ES-I3 (cell line): ENCODE data around the gene DHX16.

Source experiments
- H3K36me3 ChIP-seq: 2 replicates; pipeline ENCODE4 v1.6.1; 2013; ENCODE audit warnings: mild to moderate bottlenecking, low read length, control low read depth, moderate library complexity; ENCODE audit not compliant: insufficient read depth
- H3K4me1 ChIP-seq: 2 replicates; pipeline ENCODE4 v1.6.1; 2013; ENCODE audit warnings: mild to moderate bottlenecking, control low read depth, low read length; ENCODE audit not compliant: insufficient read depth
- H3K9ac ChIP-seq: 2 replicates; pipeline ENCODE4 v1.6.1; 2013; ENCODE audit warnings: low read depth, mild to moderate bottlenecking, low read length, moderate library complexity
- H3K9me3 ChIP-seq: 2 replicates; pipeline ENCODE4 v1.6.1; 2013; ENCODE audit warnings: mild to moderate bottlenecking, low read length, moderate library complexity; ENCODE audit not compliant: control insufficient read depth, insufficient read depth

DHX16 gene

DNA sequence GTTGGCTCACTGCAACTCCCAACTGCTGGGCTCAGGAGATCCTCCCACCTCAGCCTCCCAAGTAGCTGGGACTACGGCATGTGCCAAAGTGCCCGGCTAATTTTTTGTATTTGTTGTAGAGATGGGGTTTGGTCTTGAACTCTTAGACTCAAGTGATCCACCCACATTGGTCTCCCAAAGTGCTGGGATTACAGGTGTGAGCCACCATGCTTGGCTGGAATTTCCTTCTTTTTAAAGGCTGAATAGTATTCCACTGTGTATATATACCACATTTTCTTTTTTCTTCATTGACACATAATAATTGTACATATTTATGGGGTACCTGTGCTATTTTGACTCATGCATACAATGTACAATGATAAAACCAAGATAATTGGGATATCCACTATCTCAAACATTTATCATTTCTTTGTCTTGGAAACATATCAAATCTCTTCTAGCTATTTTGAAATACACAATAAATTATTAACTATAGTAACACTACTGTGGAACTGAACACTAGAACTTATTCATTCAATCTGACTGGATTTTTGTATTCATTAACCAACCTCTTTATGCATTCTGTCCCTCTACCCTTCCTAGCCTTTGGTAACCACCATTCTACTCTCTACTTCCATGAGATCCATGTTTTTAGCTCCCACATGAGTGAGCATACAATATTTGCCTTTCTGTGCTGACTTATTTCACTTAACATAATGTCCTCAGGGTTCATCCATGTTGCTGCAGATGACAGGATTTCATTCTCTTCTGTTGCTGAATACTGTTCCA, 36.5 kb upstream of the DHX16 start:
- Histone ChIP-seq H3K4me1 (no peaks in the 10 kb centered on the region), H3K9me3 (no peaks in the 10 kb centered on the region), H3K9ac (no peak overlapping the region), H3K36me3 (peaks cover 37% of the 10 kb centered on the region)

DNA sequence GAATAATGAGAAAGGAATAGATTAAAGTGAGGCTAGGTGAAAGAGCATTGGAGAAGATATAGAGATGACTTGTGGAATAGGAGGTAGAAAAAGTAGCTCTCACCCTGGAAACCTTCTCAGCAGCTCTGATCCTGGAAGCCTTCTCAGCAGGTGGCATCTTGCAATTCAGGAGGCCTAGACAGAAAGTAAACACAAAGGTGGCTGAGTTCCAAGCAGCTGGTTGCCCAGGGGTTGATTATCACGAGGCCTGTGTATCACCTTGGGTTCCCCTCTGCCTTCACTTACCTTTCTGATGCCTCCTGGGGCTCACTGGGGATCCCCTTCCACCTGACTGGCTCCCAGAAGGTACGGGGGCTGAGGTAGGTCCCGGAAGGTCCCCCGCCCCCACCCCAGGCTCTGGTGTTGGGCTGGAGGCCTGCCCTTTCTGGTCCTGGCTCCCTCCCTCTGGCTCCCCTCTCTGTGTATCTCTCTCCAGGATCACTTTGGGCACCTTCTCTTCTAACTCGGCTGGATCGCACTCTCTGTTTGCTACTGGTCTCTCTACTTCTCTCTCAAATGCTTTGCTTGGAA, 34.6 kb upstream of the DHX16 start:
- H3K4me1 ChIP-seq, result no peaks in the 10 kb centered on the region
- no peak overlapping the region for H3K9ac ChIP-seq
- peaks cover 32% of the 10 kb centered on the region for H3K36me3 ChIP-seq
- H3K9me3 ChIP-seq, result no peaks in the 10 kb centered on the region

DNA sequence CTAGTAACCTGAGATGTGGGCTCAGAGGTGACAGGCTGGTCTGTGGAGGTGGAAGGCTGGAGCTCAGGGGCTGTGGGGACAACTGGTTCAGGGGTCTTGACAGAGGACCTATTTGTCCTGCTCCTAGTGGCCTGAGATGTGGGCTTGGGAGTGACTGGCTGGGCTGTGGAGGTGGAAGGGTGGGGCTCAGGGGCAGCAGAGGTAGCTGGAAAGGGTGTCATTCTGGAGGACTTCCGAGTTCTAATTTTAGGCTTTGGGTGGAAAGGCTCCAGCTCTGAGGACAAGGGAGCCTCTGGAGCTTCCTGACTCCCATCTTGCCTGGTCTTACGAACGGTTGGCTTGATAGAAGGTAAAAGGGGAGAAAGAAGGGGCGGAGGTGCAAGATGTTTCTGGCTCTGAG, 32.8 kb upstream of the DHX16 start:
- peaks cover under 1% of the 10 kb centered on the region; the same call in 1 of the 2 replicates for H3K4me1 ChIP-seq
- peaks cover 17% of the 10 kb centered on the region for H3K36me3 ChIP-seq
- H3K9ac ChIP-seq, result no peak overlapping the region
- no peaks in the 10 kb centered on the region for H3K9me3 ChIP-seq

DNA sequence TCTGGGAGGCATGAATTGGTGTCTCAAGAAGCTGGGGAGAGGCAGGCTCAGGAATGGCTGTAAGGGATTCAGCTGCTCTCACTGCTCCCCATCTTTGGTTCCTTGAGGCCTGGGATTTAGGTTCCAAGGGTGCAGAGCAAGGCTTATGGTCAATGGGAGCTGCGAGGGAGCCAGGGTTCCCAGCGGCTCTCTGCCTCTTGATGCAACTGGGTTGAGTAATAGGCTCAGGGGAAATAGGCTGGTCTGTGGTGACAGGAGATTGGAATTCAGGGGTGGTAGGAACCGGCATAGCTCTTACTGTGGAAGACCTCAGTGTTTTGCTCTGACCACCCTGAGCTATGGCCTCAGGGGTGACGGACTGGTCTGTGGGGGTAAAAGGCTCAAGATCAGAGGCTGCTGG, 31.0 kb upstream of the DHX16 start:
- peaks cover 8% of the 10 kb centered on the region; the same call in 1 of the 2 replicates for H3K4me1 ChIP-seq
- peaks cover 16% of the 10 kb centered on the region for H3K36me3 ChIP-seq
- no peak overlapping the region for H3K9ac ChIP-seq
- H3K9me3 ChIP-seq, result no peaks in the 10 kb centered on the region

DNA sequence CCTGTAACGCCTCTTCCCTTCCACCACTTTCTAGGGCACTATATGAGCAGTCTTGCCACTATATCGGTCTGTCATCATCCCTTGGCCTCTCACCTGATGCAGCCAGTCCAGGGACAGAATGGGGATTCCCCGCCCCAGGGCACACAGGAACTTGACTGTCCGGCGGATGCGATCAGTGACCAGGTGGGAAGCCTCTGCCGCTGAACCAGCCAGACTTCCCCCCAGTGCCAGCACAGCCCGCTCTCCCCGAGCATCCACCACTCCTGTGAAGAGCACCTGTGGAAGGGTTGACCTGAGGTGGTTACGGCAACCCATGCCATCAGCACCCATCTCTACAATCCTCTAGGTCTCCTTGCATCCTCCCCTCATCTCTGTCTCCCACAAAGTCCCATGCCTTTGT, 30.2 kb upstream of the DHX16 start:
- H3K9me3 ChIP-seq, result no peaks in the 10 kb centered on the region
- H3K36me3 ChIP-seq, result peaks cover 17% of the 10 kb centered on the region
- H3K4me1 ChIP-seq, result peaks cover 8% of the 10 kb centered on the region; the same call in 1 of the 2 replicates
- no peak overlapping the region for H3K9ac ChIP-seq

DNA sequence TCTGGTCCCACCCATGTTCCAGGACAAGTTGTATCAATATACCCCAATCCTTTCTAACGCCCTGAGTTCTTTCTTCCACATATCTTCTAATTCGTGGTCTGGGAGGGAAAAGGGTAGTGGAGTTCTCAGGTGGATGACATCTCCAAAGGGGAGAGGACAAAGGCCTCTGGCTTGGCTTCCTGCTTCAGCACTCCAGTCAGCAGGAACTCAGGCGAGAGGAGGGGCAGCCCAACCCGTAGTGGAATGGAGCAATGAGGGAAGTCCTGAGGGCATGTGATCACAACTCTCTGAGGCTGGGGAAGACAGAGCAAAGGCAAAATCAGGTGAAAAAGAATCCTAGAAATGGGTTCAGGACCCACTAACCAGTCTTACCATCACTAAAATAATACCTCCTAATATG, 27.5 kb upstream of the DHX16 start:
- H3K36me3 ChIP-seq, result peaks cover 9% of the 10 kb centered on the region
- peaks cover 8% of the 10 kb centered on the region; the same call in 1 of the 2 replicates for H3K4me1 ChIP-seq
- H3K9me3 ChIP-seq, result no peaks in the 10 kb centered on the region
- no peak overlapping the region for H3K9ac ChIP-seq

DNA sequence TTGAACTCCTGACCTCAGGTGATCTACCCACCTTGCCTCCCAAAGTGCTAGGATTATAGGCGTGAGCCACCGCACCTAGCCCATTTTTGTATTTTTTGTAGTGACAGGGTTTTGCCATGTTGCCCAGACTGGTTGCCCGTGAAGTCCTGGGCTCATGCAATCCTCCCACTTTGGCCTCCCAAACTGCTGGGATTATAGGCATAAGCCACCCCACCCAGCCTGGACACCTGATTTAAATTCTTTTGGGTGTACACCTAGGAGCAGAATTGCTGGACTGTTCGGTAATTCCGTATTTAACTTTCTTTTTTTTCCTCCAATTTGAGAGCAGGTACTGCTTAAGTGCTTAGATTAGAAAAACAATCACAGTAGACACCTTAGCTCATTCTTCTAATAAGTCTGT, 23.6 kb upstream of the DHX16 start:
- Histone ChIP-seq H3K9ac (no peak overlapping the region), H3K9me3 (no peaks in the 10 kb centered on the region), H3K36me3 (peaks cover 3% of the 10 kb centered on the region), H3K4me1 (peaks cover 11% of the 10 kb centered on the region; the same call in 1 of the 2 replicates)

DNA sequence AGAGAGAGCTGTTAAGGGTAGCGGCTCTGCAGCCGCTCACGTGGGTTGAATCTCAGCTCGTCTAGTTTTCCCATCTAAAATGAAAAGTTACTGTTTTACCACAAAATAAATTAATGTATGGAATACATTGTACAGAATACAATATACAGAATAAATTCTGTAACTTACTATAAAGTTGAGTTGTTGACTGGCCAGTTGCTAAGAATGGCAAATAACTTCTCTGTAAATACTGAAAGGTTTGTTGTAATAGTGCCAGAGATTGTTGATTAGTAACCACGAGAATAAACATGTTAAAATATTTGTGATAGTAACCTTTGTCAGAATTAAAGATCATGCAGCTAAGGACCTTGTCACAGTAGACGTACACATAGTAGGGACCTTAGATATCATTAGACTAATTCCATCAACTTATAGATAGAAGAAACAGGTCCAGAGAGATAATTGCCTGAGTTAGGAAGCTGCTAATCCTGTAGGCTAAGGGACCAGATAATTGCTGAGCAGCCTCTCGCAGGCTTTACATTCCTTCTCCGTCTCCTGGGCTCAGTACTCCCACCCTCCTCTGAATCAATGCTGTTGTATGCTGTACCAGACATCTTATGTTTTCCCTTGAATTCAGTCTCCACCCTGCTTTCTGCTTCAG, 18.5 kb upstream of the DHX16 start:
- Histone ChIP-seq H3K9me3 (no peaks in the 10 kb centered on the region), H3K36me3 (no peaks in the 10 kb centered on the region), H3K4me1 (0 out of 2 replicates have a peak, but pooled peaks cover 6% of the 10 kb centered on the region), H3K9ac (peak overlapping the region; percentile 86; the same call in 1 of the 2 replicates)

DNA sequence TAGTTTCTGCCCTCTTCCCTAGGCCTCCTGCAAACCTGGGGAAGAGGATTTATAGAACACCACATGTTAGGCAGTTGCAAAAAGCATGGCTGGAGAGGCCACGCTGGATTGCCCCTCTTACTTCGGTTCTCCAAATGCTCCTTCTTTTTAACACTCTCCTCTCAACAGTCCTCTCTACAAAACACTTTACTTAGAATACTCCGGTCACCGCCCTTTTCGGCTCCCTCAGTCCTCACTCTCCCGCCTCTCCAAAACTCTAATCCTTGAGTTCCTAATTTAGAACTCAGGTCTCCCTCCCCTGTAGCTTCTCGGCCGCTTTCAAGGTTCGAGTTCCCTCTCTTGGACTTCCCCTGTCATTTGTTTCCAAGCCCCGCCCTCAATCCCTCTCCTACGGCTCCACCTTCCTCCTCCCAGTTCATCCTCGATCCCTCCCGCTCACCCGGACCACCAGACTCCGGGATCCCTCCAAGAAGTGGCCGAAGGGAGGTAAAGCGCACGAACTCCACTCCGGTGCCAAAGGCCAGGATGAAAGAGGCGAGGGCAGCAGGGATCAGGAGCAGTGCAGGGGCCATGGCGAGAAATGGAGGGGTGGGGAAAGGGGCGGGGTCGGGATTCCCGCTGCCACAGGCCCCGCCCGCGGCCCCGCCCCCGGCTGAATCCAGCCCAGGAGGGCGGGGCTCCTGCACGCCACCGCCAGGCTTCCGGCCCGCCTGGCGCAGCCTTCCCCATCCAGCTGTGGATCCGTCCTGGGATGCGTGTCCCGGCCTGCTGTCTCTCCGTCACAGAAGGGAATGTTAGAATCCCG, 17.8 kb upstream of the DHX16 start, which contains the start of gene NRM:
TSS of gene NRM (minus strand) at position 582 of the 805 bp plus-strand sequence. CDS start at position 572, 10 bp downstream.
- 0 out of 2 replicates have a peak, but pooled peaks cover 6% of the 10 kb centered on the region for H3K4me1 ChIP-seq
- H3K9ac ChIP-seq, result peak within 1 kb of the TSS; percentile 86; the same call in 1 of the 2 replicates
- no peaks in the 10 kb centered on the region for H3K36me3 ChIP-seq
- no peaks in the 10 kb centered on the region for H3K9me3 ChIP-seq

DNA sequence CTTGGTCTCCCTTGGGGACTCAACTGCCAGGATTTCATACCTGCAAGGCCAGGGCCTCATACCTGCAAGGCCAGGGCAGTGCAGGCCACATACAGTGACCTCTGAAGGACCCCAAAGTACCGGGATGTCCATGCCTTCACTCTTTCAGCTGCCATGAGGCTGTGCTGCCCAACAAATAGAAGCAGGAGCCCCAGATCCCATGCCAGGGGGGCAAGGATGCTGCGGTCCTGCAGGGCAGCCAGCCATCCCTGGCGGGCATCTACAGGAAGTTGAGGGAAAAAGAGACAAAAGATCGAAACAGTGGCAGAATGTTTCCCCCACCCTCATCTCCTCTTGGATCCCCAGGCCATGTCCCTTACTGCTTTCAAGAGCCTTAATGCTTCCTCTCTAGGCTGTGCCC, 17.2 kb upstream of the DHX16 start:
- H3K9me3 ChIP-seq, result no peaks in the 10 kb centered on the region
- H3K9ac ChIP-seq, result peak overlapping the region; percentile 86; the same call in 1 of the 2 replicates
- peaks cover 10% of the 10 kb centered on the region for H3K4me1 ChIP-seq
- no peaks in the 10 kb centered on the region for H3K36me3 ChIP-seq

DNA sequence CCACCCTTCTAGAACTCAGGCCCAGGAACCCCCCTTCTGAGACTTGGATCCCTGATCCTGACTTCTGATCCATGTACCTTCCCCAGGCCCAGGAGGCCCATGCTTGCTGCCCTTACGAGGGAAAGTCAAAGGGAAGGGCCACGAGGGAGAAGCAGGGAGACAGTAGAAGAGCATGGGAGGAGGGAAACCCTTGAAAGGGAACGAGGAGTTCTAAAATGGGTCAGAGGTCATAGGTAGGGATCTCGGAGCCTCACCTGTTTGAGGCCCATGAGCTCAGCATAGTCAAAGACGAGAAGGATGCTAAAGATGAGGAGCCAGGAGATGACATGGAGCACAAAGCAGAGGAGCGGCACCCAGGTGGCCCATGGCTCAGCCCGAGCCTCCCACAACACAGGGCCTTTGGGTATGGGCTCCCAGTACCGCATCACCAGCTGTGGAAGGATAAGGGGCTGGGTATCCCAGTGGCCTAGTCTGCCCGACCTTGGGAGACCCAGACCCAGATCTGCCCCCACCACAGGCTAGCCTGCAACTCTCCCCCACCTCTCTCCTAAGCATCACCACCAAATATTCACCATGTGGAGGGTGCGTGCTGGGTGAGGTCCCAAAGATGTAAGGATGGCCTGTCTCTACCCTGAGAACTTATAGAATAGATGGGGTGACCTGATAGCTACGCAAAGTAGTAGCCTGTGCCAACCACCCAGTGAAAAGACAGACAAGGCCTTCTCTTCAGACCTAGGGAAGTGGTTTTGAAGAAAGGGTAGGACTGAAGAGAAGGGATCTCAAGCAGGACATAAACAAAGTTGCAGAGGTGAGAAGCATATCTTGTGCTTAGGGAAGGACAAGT, 16.4 kb upstream of the DHX16 start:
- no peak overlapping the region for H3K9ac ChIP-seq
- H3K9me3 ChIP-seq, result no peaks in the 10 kb centered on the region
- no peaks in the 10 kb centered on the region for H3K36me3 ChIP-seq
- H3K4me1 ChIP-seq, result peaks cover 14% of the 10 kb centered on the region

DNA sequence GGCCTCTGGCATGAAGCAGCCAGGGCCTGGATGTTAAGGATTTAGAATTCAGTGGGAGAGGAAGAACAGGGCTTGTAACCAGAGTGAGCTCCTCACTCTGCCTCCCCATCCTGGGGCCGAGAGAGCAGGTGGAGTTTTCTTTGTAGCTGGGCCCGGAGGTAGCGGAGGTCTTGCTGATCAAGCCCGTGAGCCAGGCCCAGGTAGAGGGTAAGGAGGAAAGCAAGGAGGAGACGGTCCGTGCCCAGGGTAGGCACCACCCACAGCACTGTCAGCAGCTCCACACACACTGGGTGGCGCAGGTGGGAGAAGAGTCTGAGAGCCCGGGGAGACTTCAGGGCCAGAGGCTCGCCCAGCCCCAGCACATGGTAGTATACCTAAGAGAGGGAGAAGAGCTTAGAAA, 15.8 kb upstream of the DHX16 start:
- H3K9ac ChIP-seq, result no peak overlapping the region
- peaks cover 16% of the 10 kb centered on the region for H3K4me1 ChIP-seq
- H3K36me3 ChIP-seq, result no peaks in the 10 kb centered on the region
- no peaks in the 10 kb centered on the region for H3K9me3 ChIP-seq

DNA sequence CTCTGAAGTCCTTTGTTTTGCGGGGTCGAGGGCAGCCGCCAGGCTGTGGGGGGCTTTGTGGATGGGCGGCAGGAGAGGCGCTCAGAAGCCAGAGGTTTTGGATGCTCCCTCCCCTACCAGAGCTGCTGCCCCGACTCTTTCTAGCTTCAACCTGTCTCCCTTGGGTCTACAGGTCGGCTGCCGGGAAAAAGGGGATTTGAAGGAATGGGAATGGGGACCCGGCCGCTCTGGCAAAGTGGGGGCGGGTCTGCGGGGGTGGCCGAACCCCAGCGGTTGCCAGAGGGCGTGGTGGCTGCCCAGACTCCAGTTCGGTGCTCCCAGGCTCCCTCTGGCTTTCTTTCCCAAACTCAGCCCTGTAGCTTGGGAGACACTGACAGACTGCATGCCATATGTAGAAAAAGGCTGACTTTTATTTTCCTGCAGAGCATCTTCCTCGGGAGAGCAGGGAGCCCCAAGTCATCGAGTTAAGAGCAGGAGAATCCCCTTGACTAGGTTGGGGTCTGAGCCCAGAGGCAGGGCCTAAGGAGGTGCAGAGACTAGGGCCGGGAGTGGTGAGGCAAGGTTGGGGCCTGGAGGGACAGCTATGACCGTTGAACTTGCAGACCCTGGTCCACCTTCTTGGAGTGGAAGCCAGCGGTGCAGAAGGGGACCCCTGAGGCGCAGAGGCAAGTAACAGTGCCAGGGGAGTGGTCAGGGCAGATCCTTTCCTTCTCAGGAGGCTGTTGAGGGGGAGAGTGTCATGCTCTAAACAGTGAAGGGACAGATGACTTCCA, 15.0 kb upstream of the DHX16 start:
- peaks cover 16% of the 10 kb centered on the region for H3K4me1 ChIP-seq
- H3K9me3 ChIP-seq, result no peaks in the 10 kb centered on the region
- peak overlapping the region; percentile 87 for H3K9ac ChIP-seq
- no peaks in the 10 kb centered on the region for H3K36me3 ChIP-seq
